GM12864 (cell line): ENCODE results near the gene MAST2.

Experiments used
- DNase-seq: peaks from one replicate; pipeline ENCODE4 v3.0.0-alpha.2; 2011; ENCODE audit warnings: low read depth
- H3K4me3 ChIP-seq: 2 replicates; pipeline ENCODE4 v1.5.1; 2011; ENCODE audit warnings: mild to moderate bottlenecking, low read depth, low read length, control low read depth
- CTCF ChIP-seq: IDR thresholded peaks from 2 replicates; pipeline ENCODE4 v1.5.1; 2011; ENCODE audit warnings: low read depth, mild to moderate bottlenecking, moderate library complexity, low read length, control low read depth, inconsistent platforms; ENCODE audit errors: missing control alignments

The MAST2 gene

GRCh38 chr1:45913183-45913683, 109.8 kb downstream of the MAST2 start:
- no peak overlapping the region for H3K4me3 ChIP-seq
- no peak for TF ChIP-seq CTCF
- no peak for DNase-seq

- H3K4me3 ChIP-seq = no peak overlapping the region
- DNase-seq = no peak
- TF ChIP-seq CTCF = no peak
Observed at GRCh38 chr1:45913731-45914501, 110.5 kb downstream of the MAST2 start.

- DNase-seq = no peak
- H3K4me3 ChIP-seq = no peak overlapping the region
- TF ChIP-seq CTCF = no peak
Observed at GRCh38 chr1:45914836-45915235, 111.4 kb downstream of the MAST2 start.

GRCh38 chr1:45922374-45922773, 119.0 kb downstream of the MAST2 start:
- no peak overlapping the region for H3K4me3 ChIP-seq
- no peak for TF ChIP-seq CTCF
- no peak for DNase-seq

- DNase-seq = no peak
- TF ChIP-seq CTCF = no peak
- no peak overlapping the region for H3K4me3 ChIP-seq
Observed at GRCh38 chr1:45922813-45923212, 119.4 kb downstream of the MAST2 start.

- H3K4me3 ChIP-seq = no peak overlapping the region
- DNase-seq = no peak
- TF ChIP-seq CTCF = no peak
Observed at GRCh38 chr1:45923343-45923742, 119.9 kb downstream of the MAST2 start.

DNA sequence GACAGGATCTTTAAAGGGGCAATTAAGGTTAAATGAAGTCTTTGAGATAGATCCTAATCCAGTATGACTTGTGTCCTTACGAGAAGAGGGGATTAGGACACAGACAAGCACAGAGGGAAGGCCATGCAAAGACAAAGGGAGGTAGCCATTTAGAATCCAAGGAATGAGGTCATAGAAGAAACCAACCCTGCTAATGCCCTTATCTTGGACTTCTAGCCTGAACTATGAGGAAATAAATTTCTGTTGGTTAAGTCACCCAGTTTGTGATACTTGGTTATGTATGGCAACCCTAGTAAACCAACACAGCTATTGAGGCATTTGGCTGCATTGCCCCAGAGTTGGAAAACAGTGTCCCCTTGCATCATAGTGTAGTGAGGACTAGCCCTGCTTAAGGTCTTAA, 121.3 kb downstream of the MAST2 start:
- no peak for TF ChIP-seq CTCF

More for the DNA sequence above, 121.3 kb downstream of the MAST2 start:
- no peak overlapping the region for H3K4me3 ChIP-seq
- no peak for DNase-seq
